ENCODE measurements around the gene CREB3L2.

DNA sequence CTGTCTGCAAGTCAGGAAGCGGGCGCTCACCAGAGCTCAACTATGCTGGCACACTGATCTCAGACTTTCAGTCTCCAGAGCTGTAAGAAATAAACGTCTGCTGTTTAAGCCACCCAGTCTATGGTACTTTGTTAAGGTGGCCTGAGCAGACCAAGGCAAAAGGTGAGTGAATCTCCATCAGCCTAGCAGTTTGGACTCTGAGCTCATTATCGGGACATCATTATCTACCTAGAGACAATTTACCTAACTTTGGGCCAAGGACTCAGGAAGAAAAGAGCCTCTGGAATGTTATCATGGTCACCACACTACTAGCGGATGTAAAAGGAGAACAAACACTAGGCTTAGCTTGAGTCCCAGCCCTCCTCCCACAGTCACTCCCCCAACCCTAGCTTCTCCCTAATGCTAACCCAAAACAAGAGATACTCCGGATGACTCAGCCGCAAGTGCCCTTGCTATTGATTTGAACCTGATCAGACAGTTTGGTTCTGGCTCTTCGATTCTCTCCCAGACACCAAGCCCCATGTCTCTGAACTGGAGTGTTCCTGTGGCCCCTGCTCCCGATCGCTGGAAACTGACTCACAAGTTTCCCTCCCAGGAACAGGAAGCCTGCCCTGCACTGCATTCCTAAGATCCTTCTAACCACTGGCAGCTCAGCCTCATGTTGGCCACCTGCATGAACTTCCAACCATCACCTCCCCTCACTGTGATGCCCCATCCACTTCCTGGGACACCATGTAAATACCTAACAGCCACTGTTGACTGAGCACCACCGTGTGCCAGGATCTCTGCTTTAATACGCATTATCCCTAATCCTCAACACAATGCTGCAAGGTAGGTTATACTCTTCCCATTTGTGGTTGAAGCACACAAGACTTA lies 34.5 kb downstream of the CREB3L2 start:
- no peak for TF ChIP-seq RAD21 (IDR thresholded peaks at IDR 0.05; ENCODE audit: low read length)
- TF ChIP-seq, protein P1, sequence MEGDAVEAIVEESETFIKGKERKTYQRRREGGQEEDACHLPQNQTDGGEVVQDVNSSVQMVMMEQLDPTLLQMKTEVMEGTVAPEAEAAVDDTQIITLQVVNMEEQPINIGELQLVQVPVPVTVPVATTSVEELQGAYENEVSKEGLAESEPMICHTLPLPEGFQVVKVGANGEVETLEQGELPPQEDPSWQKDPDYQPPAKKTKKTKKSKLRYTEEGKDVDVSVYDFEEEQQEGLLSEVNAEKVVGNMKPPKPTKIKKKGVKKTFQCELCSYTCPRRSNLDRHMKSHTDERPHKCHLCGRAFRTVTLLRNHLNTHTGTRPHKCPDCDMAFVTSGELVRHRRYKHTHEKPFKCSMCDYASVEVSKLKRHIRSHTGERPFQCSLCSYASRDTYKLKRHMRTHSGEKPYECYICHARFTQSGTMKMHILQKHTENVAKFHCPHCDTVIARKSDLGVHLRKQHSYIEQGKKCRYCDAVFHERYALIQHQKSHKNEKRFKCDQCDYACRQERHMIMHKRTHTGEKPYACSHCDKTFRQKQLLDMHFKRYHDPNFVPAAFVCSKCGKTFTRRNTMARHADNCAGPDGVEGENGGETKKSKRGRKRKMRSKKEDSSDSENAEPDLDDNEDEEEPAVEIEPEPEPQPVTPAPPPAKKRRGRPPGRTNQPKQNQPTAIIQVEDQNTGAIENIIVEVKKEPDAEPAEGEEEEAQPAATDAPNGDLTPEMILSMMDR (conservative IDR thresholded peaks at IDR 0.05; ENCODE audit: low read depth, low read length), result no peak
- TF ChIP-seq POLR2A (IDR thresholded peaks at IDR 0.05; ENCODE audit: low read depth, low read length), result no peak
- no peak for TF ChIP-seq RFX5 (IDR thresholded peaks at IDR 0.05; ENCODE audit: low read depth, low read length)
- no peak for TF ChIP-seq RCOR1 (IDR thresholded peaks at IDR 0.05; ENCODE audit: insufficient replicate concordance, low read length)
- no peak for TF ChIP-seq BHLHE40 (IDR thresholded peaks at IDR 0.05; ENCODE audit: low read depth, low read length)
- TF ChIP-seq MAZ (IDR thresholded peaks at IDR 0.05; ENCODE audit: borderline replicate concordance, low read depth, low read length), result no peak
- no peak for TF ChIP-seq CEBPB (IDR thresholded peaks at IDR 0.05; ENCODE audit: low read depth, low read length)
- TF ChIP-seq, protein P2, sequence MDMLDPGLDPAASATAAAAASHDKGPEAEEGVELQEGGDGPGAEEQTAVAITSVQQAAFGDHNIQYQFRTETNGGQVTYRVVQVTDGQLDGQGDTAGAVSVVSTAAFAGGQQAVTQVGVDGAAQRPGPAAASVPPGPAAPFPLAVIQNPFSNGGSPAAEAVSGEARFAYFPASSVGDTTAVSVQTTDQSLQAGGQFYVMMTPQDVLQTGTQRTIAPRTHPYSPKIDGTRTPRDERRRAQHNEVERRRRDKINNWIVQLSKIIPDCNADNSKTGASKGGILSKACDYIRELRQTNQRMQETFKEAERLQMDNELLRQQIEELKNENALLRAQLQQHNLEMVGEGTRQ (IDR thresholded peaks at IDR 0.05; ENCODE audit: low read depth, low read length), result no peak
- TF ChIP-seq, protein P3, sequence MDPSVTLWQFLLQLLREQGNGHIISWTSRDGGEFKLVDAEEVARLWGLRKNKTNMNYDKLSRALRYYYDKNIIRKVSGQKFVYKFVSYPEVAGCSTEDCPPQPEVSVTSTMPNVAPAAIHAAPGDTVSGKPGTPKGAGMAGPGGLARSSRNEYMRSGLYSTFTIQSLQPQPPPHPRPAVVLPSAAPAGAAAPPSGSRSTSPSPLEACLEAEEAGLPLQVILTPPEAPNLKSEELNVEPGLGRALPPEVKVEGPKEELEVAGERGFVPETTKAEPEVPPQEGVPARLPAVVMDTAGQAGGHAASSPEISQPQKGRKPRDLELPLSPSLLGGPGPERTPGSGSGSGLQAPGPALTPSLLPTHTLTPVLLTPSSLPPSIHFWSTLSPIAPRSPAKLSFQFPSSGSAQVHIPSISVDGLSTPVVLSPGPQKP (IDR thresholded peaks at IDR 0.05; ENCODE audit: borderline replicate concordance, low read depth, low read length), result no peak
- no peak for TF ChIP-seq NFE2L2 (IDR thresholded peaks at IDR 0.05; ENCODE audit: low read depth, low read length)
- TF ChIP-seq FOS (IDR thresholded peaks at IDR 0.05; ENCODE audit: low read depth, low read length), result no peak
- no peak for TF ChIP-seq MXI1 (IDR thresholded peaks at IDR 0.05; ENCODE audit: borderline replicate concordance, low read depth, low read length)
- TF ChIP-seq MAFK (IDR thresholded peaks at IDR 0.05; ENCODE audit: low read depth, low read length), result no peak
